HFF-Myc (cell line): ENCODE results near the gene DIRAS1.
A peak's percentile ranks its signal among the peaks of the same experiment; 100 is the strongest.

Experiments
- DNase-seq: peaks from one replicate; pipeline ENCODE4 v3.0.0-alpha.2; 2011; ENCODE audit warnings: low read depth; ENCODE audit errors: extremely low read depth
- H3K4me3 ChIP-seq: replicated peaks from 2 replicates; pipeline ENCODE4 v1.5.1; 2011; ENCODE audit warnings: low read depth, mild to moderate bottlenecking, control low read depth, low read length
- TF ChIP-seq, protein P1 (sequence below): IDR thresholded peaks from 2 replicates; pipeline ENCODE4 v1.5.1; 2012; ENCODE audit warnings: mild to moderate bottlenecking, low read depth, low read length, control low read depth; ENCODE audit errors: missing control alignments

Gene DIRAS1

GRCh38 chr19:2720777-2721569 lies at the start of gene DIRAS1:
Gene DIRAS1 (minus strand): TSS chr19:2721372. CDS start chr19:2717806, 3,566 bp downstream.
- TF ChIP-seq, protein P1, sequence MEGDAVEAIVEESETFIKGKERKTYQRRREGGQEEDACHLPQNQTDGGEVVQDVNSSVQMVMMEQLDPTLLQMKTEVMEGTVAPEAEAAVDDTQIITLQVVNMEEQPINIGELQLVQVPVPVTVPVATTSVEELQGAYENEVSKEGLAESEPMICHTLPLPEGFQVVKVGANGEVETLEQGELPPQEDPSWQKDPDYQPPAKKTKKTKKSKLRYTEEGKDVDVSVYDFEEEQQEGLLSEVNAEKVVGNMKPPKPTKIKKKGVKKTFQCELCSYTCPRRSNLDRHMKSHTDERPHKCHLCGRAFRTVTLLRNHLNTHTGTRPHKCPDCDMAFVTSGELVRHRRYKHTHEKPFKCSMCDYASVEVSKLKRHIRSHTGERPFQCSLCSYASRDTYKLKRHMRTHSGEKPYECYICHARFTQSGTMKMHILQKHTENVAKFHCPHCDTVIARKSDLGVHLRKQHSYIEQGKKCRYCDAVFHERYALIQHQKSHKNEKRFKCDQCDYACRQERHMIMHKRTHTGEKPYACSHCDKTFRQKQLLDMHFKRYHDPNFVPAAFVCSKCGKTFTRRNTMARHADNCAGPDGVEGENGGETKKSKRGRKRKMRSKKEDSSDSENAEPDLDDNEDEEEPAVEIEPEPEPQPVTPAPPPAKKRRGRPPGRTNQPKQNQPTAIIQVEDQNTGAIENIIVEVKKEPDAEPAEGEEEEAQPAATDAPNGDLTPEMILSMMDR = no peak
- no peak for DNase-seq
- H3K4me3 ChIP-seq = peak within 1 kb of the TSS; percentile 41

DNA sequence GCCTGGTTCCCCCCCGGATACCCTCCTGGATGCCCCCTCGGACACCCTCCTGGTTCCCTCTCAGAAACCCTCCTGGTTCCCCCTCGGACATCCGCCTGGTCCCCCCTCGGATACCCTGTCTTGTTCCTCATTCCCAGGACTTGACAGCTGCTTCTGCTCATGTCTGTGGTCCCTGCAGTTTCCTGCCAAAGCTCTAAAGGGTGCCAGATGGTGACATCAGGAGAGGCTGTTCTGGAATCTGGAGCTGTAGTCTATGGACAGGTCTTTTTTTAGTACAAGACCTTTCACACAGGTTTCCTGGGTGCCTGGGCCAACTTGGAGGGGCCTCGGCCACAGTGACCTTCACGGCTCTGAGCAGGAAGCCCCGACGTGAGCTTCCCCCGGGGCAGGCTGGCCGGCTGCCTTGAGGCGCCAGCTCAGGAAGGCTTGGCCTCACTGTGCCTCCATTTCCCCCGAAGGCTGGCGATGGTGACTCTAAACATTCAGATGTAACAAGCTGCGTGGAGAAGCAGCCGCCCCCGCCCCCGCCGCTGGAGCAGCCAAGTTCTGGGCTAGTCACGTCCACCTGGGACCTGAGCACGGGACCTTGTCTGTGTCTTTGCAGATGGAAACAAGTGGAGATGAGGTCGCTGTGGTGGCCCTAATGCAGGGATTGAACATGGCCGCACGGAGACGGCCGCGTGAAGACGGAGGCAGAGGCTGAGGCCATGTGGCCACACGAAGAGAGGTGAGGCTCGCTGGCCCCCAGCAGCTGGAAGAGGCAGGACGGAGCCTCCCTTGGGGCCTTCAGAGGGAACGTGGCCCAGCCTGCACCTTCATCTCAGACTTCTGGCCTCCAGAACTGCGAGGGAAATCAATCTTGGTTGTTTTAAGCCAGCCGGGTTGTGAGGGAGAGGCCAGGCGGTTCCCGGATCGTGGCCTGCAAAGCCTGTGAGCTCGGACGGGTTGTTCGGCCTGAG lies 49.2 kb upstream of the DIRAS1 start:
- TF ChIP-seq, protein P1 = no peak
- DNase-seq = no peak
- H3K4me3 ChIP-seq = no peak overlapping the region

DNA sequence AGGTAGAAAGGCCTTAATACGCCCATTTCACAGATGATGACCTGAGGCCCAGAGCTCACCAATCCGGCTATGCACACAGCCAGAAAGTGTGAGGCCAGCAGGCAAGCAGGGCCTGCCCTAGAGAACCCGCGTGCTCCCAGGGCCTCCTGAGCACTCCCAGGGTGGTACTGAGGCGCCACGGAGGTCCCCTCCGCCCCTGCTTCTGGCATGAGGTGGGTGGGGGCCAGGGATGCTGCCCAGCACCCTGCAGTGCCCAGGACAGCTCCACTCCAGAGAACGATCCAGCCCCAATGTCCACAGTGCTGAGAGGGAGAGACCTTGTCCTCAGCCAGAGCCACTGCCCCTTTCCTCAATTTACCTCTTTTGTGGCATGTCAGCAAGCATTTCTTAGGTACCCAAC lies 48.0 kb upstream of the DIRAS1 start:
- no peak for DNase-seq
- H3K4me3 ChIP-seq = no peak overlapping the region
- TF ChIP-seq, protein P1 = no peak

- DNase-seq = no peak
- TF ChIP-seq, protein P1 = no peak
- H3K4me3 ChIP-seq = no peak overlapping the region
Measured at GRCh38 chr19:2768365-2769132, 47.4 kb upstream of the DIRAS1 start.

GRCh38 chr19:2767688-2768087 lies 46.5 kb upstream of the DIRAS1 start:
- TF ChIP-seq, protein P1 = no peak
- no peak for DNase-seq
- H3K4me3 ChIP-seq = no peak overlapping the region

DNA sequence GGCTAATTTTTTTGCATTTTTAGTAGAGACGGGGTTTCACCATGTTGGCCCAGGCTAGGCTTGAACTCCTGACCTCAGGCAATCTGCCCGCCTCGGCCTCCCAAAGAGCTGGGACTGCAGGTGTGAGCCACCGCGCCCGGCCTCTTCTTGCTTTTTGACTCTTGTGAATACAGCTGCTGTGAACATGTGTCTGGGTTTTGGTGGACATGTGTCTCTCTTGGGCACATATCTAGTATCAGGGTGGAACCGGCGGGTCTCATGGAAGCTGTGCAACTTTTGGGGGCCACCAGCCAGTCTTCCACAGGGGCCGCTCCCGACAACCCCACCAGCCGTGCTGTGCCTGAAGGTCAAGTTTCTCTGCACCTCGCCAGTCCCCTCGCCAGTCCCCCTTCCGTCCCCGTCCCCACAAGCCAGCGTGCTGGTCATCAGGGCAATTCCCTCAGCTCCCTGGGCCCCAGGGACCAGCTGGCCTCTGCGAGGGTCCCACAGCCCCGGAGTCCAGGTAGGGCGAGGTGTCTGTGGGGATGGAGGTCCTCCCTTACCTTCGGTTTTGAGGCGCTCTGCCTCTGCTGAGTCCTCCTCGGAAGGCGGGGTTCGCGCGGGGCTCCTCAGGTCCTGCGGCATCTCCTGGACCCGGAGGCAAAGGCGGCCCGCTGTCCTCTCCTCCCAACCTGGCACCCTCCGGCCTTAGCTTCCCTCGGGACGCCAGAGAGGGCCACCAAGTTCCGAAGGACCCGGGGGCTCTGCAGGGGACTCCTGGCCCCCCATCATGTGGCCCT lies 45.6 kb upstream of the DIRAS1 start:
- TF ChIP-seq, protein P1 = no peak
- H3K4me3 ChIP-seq = no peak overlapping the region
- no peak for DNase-seq
